ENCODE data around the gene ORC3.
"Not testable (repeated sequence)": the region's sequence is repeated elsewhere in the genome, so short reads cannot be mapped to it uniquely, and the experiment has no call there.

Gene ORC3

GRCh38 chr6:87700397-87701343, 110.7 kb downstream of the ORC3 start:
- DNase-seq: peak; percentile 52

- no peak for DNase-seq
Observed at GRCh38 chr6:87701344-87701675, 111.4 kb downstream of the ORC3 start.

DNA sequence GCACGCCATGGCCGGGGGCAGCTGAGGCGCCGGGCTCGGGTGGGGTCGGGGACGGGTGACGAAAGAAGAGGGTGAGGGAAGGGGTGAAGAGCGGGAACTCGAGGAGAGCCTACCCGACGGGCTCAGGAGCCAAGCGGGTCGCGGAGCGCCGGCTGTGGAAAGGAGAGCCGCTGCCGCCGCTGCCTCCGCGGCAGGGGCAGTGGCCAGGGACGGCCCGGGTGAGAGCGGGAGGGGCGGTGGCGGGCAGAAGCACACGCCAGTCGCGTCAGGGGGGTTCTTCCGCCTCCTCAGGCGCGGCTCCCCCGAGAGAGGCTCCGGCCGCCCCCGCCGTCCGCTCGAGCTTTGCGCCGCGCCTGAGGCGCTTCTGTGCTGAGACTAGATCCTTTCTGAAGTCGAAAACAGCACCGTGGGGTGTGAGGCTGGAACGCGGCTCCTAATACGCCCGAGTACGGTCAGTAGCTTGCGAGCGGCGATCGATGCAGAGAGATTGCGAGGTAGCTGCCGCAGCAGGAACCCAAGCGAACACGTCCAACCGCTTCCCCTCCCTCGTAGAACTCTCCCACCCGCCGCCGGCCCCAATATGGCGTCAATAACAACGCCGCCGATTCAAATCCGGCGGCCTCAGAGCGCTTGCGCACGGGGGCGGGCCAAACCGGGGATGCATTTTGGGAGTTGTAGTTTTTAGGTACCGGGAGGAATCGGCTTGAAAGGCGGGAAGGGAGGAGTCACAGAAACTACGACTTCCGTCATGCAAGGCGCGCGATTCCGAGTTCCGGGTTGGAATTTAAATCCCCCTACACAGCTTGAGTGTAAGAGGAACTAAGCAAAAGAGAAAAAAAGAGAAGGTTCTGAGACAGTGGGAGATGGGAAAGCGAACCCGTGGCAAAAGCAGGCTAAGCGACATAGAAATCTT, 112.0 kb downstream of the ORC3 start, which contains the start of gene AKIRIN2:
Gene AKIRIN2, minus strand, starts transcription at position 558 of the 913 bp plus-strand sequence. Its CDS starts 549 bp downstream, at position 9.
- DNase-seq: peak; percentile 96

DNA sequence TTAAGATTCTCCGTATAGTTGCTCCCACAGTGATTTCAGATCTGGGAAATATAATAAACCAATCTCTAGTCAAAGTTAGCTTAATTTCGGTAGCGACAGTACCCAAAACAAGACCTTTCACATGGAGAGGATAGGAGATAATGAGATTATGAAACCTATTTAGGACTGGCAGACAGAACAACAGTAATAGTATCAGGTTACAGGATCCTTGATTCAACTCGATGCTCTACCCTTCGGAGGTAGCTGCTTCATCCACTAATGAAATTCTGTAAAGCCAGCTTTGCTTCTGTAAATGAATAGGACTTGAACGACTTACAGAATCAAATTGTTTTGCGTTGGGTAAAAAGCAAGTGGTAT, 112.6 kb downstream of the ORC3 start:
- DNase-seq: no peak

GRCh38 chr6:87703039-87703438, 113.1 kb downstream of the ORC3 start:
- DNase-seq: not testable (repeated sequence)

DNA sequence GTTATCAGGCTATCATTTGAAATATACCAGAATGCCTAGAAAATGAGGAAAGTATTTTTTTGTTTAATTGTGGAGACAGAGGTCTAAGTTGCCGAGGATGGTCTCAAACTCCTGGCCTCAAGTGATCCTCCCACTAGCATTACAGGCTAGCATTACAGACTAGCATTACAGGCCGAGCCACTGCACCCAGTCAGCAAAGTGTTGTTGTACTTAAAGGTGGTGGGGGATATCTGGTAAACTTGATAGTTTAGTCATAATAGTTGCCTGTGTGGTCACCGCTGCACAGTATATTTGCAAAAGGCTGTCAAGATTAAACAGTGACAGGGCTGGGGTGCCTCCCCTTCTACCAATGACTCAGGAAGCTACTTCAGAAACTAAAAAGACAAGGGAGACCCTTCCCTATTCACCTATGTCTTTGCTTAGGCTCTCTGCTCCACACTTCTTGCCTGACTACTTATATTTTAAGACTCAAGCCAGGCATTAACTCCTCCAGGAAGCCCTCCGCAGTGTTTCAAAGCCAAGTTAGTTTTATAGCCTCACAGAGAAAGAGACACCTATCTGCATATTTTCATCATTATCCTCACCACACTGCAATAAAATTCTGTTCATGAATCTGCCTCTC, 115.2 kb downstream of the ORC3 start:
- DNase-seq: peak; percentile 48

DNA sequence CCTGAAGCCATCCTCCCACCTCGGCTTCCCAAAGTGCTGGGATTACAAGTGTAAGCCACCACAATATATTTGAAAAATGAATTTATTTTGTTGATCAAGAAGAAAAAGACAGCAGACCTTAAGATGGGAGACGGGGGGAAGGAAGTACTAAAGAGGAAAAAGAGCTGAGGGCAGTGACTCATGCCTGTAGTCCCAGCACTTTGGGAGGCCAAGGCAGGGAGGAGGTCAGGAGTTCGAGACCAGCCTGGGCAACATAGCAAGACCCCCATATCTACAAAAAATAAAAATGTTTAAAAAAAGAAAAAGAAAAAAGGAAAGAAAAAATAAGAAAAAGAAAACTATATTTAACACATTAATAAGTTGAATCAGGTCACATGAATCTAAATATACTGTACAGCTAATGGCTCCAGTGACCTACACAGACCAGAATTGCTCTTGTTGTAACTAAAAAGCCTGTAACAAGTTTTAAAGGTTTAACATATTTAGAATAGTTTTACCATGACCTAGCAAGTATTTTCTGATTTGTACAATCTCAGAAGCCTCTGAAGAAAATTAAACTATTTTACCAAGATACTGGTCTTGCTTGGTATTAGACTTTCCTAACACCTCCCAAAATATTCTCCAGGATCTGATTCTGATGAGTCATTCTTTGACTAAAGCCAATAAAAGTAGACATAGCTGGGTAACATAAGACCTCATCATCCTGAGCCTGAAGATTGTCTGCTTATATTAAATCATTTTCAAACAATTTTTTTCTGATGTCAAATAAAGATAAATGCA, 116.4 kb downstream of the ORC3 start:
- no peak for DNase-seq

- not testable (repeated sequence) for DNase-seq
Observed at GRCh38 chr6:87708581-87709427, 118.9 kb downstream of the ORC3 start.

DNA sequence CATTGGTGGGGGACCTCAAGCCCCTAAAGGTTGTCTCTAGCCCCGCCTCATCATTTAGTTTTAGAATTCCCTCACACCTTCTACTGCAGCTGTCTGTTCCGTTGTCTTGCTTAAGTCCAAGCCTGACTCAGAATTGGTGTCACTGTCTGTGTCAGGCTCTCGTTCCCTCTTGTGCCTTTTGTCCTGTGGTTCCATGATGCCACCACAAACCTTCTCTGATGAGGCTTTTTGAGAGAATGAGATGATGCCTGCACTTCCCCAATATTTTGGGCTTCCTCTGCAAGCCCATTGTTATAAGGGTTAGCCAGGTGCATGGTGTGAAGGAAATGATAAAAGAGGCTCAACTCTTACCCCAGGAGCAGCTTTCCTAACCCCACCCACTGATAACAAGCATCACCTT, 120.2 kb downstream of the ORC3 start:
- no peak for DNase-seq

- DNase-seq: not testable (repeated sequence)
Observed at GRCh38 chr6:87712713-87713112, 122.8 kb downstream of the ORC3 start.

DNA sequence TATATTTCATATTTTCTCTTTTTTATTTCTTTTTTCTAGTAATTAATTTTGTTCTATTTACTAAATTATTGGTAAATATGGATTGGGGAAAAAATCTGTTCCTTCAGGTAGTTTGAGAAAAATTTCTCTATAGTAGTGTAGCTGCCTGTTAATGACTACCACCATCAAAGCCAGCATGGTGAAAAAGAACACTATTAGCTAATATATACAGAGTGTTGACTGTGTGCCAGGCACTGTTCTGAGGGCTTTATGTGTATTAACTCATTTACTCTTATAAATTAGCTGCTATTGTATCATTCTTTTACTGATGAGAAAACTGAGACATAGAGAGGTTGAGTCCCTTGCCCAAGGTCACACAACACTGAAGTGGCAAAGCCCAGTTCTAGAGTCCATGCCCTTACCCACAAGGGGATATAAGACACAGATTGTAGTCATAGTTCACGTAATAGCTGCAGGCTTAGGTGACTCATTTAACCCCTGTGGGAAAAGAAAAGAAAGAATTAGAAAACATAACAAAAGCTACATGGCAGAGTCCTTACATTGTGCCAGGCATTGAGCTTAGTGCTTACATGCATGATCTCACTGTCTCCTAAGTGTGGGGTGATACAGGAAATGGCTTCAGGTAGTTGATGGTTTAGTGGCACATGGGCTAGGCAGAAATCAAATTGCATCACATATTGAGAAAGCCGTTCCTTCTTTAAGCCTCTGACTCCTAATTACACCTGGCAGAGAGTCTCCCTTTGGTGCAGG, 124.3 kb downstream of the ORC3 start:
- no peak for DNase-seq
